ENCODE measurements around the gene THAP8.

The THAP8 gene

DNA sequence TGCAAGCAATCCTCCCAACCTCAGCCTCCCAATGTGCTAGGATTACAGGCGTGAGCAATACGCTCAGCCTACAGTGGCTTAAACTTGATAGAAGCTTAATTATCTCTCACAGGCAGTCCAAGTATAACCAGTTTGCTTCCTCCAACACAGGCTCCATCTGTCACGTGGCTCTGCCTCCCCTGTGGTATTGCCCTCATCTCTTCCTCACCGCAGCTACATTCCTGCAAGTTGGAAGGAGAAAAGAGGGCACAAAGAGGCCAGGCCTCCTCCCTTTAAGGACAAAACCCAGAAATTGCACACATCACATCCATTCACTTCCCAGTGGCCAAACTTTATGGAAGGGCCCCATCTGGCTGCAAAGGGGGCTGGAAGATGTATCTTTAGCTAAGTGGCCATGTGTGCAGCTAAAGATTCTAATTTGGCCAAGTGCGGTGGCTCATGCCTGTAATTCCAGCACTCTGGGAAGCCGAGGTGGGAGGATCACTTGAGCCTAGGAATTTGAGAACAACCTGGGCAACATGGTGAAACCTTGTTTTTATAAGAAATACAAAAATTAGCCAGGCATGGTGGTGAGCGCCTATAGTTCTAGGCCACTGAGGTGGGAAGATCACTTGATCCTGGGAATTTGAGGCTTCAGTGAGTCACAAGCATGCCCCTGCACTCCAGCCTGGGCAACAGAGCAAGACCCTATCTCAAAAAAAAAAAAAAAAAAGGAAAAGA is 62.2 kb downstream of the THAP8 start:
- CTCF ChIA-PET = interaction anchor here (0.5 kb wide), 1 partner anchor 108 kb away, joined by 4 read pairs; no protein-coding TSS in a partner anchor
- POLR2A ChIA-PET = interaction anchor here (1.3 kb wide), 1 partner anchor 62 kb away, joined by 4 read pairs; the partner anchor contains the start of gene THAP8
- no peak for DNase-seq (ENCODE audit: extremely low spot score)
- no peak for TF ChIP-seq L3MBTL2 (conservative IDR thresholded peaks at IDR 0.05)
- TF ChIP-seq ARNT (IDR thresholded peaks at IDR 0.05) = no peak
- TF ChIP-seq NFRKB (IDR thresholded peaks at IDR 0.05) = no peak
- no peak for TF ChIP-seq ZNF384 (IDR thresholded peaks at IDR 0.05)
- TF ChIP-seq BHLHE40 (IDR thresholded peaks at IDR 0.05; ENCODE audit: borderline replicate concordance) = no peak
- no peak for TF ChIP-seq TARDBP (IDR thresholded peaks at IDR 0.05)
- no peak for TF ChIP-seq CTBP1 (IDR thresholded peaks at IDR 0.05; ENCODE audit: borderline replicate concordance)
- no peak for TF ChIP-seq PKNOX1 (IDR thresholded peaks at IDR 0.05)

- TF ChIP-seq ELF4 (IDR thresholded peaks at IDR 0.05) (no peak), NFRKB (IDR thresholded peaks at IDR 0.05) (no peak), LEF1 (IDR thresholded peaks at IDR 0.05; ENCODE audit: borderline replicate concordance) (no peak), CTBP1 (IDR thresholded peaks at IDR 0.05; ENCODE audit: borderline replicate concordance) (no peak), ZNF384 (IDR thresholded peaks at IDR 0.05) (no peak), BHLHE40 (IDR thresholded peaks at IDR 0.05; ENCODE audit: borderline replicate concordance) (no peak), ARNT (IDR thresholded peaks at IDR 0.05) (no peak), FOXM1 (IDR thresholded peaks at IDR 0.05; ENCODE audit: borderline replicate concordance) (no peak), PKNOX1 (IDR thresholded peaks at IDR 0.05) (no peak), TARDBP (IDR thresholded peaks at IDR 0.05) (no peak), L3MBTL2 (conservative IDR thresholded peaks at IDR 0.05) (no peak), SP1 (IDR thresholded peaks at IDR 0.05) (no peak), SUZ12 (IDR thresholded peaks at IDR 0.05) (no peak), FOXK2 (IDR thresholded peaks at IDR 0.05) (no peak), FOXA1 (IDR thresholded peaks at IDR 0.05) (no peak), HDGF (IDR thresholded peaks at IDR 0.05; ENCODE audit: borderline replicate concordance) (no peak)
- POLR2A ChIA-PET = interaction anchor here (1.3 kb wide), 1 partner anchor 63 kb away, joined by 4 read pairs; the partner anchor contains the start of gene THAP8
- DNase-seq (ENCODE audit: extremely low spot score) = no peak
- CTCF ChIA-PET = interaction anchor here (0.5 to 0.6 kb wide), 2 partner anchors 65 to 107 kb away, joined by 3 to 4 read pairs; no protein-coding TSS in a partner anchor
Measured at GRCh38 chr19:35990771-35991730, 63.0 kb downstream of the THAP8 start.

DNA sequence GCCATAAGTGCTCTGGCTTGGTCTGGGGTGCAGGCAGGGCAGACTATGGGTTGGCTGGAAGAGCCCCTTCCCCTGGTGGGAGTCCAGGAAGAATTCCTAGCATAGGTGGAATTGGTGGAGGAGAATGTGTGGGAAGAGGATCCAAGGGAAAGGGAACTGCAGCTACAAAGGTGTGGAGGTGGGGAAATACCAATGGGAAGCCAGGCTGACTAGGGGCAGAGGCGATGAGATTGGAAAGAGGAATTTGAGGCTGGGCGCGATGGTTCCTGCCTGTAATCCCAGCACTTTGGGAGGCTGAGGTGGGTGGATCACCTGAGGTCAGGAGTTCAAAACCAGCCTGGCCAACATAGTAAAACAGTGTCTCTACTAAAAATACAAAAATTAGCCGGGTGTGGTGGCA is 63.9 kb downstream of the THAP8 start:
- CTCF ChIA-PET = no interaction called here
- POLR2A ChIA-PET = no interaction called here

GRCh38 chr19:35988824-35989223 is 65.3 kb downstream of the THAP8 start:
- POLR2A ChIA-PET = no interaction called here

More for the DNA sequence above, 63.9 kb downstream of the THAP8 start:
- TF ChIP-seq TARDBP (IDR thresholded peaks at IDR 0.05) = no peak
- no peak for TF ChIP-seq FOXA1 (IDR thresholded peaks at IDR 0.05)
- no peak for TF ChIP-seq FOXK2 (IDR thresholded peaks at IDR 0.05)
- TF ChIP-seq ZNF384 (IDR thresholded peaks at IDR 0.05) = no peak
- no peak for DNase-seq (ENCODE audit: extremely low spot score)

GRCh38 chr19:35987571-35987896 is 66.6 kb downstream of the THAP8 start:
- POLR2A ChIA-PET = interaction anchor here (1.0 kb wide), 2 partner anchors 8 to 50 kb away, joined by 3 read pairs; no protein-coding TSS in a partner anchor
- DNase-seq (ENCODE audit: extremely low spot score) = no peak
- TF ChIP-seq SP1 (IDR thresholded peaks at IDR 0.05) = no peak
- no peak for TF ChIP-seq HDGF (IDR thresholded peaks at IDR 0.05; ENCODE audit: borderline replicate concordance)
- no peak for TF ChIP-seq BHLHE40 (IDR thresholded peaks at IDR 0.05; ENCODE audit: borderline replicate concordance)
- no peak for TF ChIP-seq TARDBP (IDR thresholded peaks at IDR 0.05)
- TF ChIP-seq NFRKB (IDR thresholded peaks at IDR 0.05) = no peak
- no peak for TF ChIP-seq L3MBTL2 (conservative IDR thresholded peaks at IDR 0.05)
- no peak for TF ChIP-seq SUZ12 (IDR thresholded peaks at IDR 0.05)
- no peak for TF ChIP-seq CTBP1 (IDR thresholded peaks at IDR 0.05; ENCODE audit: borderline replicate concordance)
- TF ChIP-seq PKNOX1 (IDR thresholded peaks at IDR 0.05) = no peak
- TF ChIP-seq LEF1 (IDR thresholded peaks at IDR 0.05; ENCODE audit: borderline replicate concordance) = no peak
- CTCF ChIA-PET = no interaction called here

More at GRCh38 chr19:35988824-35989223, 65.3 kb downstream of the THAP8 start:
- CTCF ChIA-PET = no interaction called here
- no peak for DNase-seq (ENCODE audit: extremely low spot score)
- TF ChIP-seq SP1 (IDR thresholded peaks at IDR 0.05) (no peak), ELF4 (IDR thresholded peaks at IDR 0.05) (no peak), LEF1 (IDR thresholded peaks at IDR 0.05; ENCODE audit: borderline replicate concordance) (no peak), HDGF (IDR thresholded peaks at IDR 0.05; ENCODE audit: borderline replicate concordance) (no peak), TARDBP (IDR thresholded peaks at IDR 0.05) (no peak), NFRKB (IDR thresholded peaks at IDR 0.05) (no peak), FOXA1 (IDR thresholded peaks at IDR 0.05) (no peak), FOXK2 (IDR thresholded peaks at IDR 0.05) (no peak), PKNOX1 (IDR thresholded peaks at IDR 0.05) (no peak), FOXM1 (IDR thresholded peaks at IDR 0.05; ENCODE audit: borderline replicate concordance) (no peak), SUZ12 (IDR thresholded peaks at IDR 0.05) (no peak), ZNF384 (IDR thresholded peaks at IDR 0.05) (no peak), CTBP1 (IDR thresholded peaks at IDR 0.05; ENCODE audit: borderline replicate concordance) (no peak), L3MBTL2 (conservative IDR thresholded peaks at IDR 0.05) (no peak), ARNT (IDR thresholded peaks at IDR 0.05) (no peak)
